HG03571 (cell line): ENCODE measurements around the gene SMAD7.
A peak's percentile ranks its signal among the peaks of the same experiment; 100 is the strongest.

ENCODE experiments used
- ATAC-seq: cut with Tn5 transposase; IDR thresholded peaks from one replicate; pipeline ENCODE4 v1.9.1; 2021; ENCODE audit not compliant: unreplicated experiment

Gene SMAD7

GRCh38 chr18:48931680-48932461, 18.9 kb downstream of the SMAD7 start:
- ATAC-seq = no peak

GRCh38 chr18:48930926-48931325, 19.8 kb downstream of the SMAD7 start:
- no peak for ATAC-seq

DNA sequence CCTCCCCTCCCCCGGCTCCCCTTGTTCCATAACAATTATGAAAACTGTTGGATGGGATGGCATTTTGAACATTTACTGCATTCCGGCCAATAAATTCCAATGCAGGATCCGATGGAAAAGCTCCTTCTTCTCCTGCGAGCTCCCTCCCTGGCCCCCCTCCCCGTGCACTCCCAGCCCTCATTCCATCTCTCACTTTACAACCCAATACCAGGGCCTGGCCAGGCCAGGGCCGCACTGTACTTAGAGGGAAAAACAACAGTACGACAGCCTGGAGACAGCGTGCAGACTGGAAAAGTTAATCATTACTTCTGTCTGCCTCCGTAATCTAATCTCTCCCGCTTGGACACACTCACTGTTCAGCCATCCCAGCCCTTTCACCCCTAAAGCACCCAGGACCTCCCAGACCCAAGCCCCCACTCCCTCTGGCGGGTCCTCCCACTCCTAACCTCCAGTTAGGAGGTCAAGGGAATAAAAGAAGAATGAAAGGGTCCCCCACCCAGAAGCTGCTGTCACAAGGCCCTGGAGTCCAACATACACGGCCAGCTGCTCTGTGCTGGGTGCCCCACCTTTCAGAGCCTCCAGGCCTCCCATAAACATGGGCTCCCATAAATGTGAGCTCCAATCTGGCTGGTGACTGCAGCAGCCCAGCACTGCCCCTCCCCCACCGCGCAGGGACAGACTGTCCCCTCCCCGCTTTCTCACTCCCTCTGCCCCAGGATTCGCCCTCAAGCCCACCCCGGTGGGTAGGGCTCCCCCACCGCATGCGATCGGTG, 20.6 kb downstream of the SMAD7 start:
- ATAC-seq = no peak

DNA sequence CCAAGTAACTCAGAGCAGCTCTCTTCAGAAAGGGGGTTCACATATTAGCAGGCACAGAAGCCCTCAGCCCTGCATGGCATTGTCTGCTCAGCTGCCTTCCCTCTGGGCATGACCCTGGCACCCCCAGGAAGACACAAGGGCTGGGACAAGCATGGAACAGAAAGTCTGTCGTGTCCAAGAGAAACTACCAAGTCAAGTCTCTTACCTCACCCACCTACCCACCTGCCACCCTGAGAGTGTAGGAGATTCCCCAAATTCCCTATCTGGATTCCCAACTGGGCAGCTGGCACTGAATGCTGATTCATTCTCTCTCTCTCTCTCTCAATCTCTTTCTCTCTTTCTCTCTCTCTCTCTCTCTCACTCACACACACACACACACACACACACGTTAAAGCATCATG, 21.6 kb downstream of the SMAD7 start:
- no peak for ATAC-seq

DNA sequence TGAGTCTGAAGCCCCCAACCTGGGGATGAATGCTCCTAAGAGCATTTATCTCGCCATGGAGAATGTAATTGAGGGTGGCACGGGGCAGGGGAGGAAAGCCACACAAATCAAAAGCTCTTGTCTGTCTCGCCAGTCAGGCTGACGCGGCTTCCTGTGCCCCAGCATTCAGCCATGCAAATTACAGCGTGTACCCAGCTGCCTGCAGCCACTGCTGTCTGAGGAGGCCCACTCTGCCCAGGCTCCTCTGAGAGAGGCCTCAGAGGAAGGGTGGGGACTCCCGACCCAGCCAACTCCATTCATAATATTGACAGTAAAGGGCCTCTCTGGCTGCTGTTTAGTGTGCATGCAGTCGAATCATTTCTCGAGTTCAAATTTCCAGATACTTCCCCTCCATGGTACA, 22.0 kb downstream of the SMAD7 start:
- ATAC-seq = peak; percentile 49

GRCh38 chr18:48927286-48928080, 23.3 kb downstream of the SMAD7 start:
- no peak for ATAC-seq

DNA sequence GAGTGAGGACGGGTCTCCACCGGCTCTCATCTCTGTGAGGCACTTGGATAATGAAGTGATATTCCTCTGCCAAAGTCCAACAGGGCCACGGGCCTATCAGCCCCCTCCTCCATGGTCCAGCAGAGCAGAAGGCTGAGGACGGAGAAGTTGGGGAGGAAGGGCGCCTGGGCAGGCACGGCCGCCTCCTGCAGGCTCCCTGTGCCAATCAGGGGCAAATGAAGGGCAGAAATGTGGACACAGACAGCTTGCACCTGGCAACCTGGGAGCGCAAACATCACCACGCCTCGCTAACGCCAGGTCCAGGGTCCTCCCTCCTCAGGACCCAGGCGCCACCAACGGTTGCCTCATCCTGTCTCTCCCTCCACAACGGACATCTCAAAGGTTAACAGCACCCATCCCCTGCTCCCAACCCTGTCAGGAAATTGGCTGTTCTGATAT, 24.3 kb downstream of the SMAD7 start:
- no peak for ATAC-seq

DNA sequence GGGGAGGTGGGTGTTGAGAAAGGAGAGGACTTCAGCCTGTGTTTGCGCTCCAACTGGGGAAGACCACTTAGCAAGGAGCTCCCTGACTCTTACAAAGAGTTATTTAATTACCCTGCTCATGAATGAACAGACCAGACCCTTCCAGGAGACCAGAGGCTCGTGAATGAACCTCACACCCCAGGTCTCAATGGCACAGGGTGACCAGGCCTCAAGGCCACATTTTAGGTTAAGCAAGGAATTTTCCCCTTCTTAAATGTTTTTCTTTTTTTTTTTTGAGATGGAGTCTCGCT, 25.3 kb downstream of the SMAD7 start:
- ATAC-seq = no peak

DNA sequence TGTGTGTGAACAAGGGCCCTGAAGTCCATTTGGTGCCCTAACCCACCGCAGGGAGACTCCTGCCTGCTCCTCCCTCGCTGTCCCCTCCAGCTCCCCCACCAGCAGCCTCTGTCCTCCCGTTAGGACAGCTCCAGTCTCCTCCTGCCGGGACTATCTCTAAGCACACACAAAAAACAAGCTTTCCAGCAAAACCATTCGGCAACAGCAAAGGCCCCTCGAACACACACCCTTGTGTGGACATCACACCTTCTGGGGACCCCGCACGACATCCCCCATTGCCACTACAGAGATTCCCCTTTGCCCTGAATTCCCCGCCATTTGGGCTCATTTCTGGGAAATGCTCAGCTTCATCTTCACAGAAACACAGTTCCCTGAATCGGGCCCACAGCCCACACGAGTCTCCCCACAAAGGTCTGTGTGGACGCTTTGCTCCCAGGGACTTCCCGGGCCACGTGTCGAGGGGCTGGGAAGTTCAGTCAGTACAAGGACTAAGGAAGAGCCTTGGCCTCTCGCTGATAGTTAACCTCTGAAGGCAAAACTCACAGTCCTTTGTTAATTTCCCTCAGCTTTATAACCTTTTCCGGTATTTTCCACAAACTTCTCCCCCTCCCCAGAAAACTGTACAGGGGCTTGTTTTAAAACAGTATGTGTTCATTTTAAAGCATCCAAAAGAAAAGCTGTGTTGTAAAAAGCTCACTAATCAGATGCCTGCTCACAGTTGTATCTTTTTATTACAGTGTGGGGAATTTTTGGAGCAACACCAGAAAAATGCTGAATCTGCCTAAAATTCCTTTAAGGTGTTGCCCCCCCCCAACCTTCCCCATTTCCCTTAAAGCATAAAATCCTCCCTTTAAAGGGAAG, 25.9 kb downstream of the SMAD7 start:
- no peak for ATAC-seq

GRCh38 chr18:48923746-48924629, 26.8 kb downstream of the SMAD7 start:
- no peak for ATAC-seq

DNA sequence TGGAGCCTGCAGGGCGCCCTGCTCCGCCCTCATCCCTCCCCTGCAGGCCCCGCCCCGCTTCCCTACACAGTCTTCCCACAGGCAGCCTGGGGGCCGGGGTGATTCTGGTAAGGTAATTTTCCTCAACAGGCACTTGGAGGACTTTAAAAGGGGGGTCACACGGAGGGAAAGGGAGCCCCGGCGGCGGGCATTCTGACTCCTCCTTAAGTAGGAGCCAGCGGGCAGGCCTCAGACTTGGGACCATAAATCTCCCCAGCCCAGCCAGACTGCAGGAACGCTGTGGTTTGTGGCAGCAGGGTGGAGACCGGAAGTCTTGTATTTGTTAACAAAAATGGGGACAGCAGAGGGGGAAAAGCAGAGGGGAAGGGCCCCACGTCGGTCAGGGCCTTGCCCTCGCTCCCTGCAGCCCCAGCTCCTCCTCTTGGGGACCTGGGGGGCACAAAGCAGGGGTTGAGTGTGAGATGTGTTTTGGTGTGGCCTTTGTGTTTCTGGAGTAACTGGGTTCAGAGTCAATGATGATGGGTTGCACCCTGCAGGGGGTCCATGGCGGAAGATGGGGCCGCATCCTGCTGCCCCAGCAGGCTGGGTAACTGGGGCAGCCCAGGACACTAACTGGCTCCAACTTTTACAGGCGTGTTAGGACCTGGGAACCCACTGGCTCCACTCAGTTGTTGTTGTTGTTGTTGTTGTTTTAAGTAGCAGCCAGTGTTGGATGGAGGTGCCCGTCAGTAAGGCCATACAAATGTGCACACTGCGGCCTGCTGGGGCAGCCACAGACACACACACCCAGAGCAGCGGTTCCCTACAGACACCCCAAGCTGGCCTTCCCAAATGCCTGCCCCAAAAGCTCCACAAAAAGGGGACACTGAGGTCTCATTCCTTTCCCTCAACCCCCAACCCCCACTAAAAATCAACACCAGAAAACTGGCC, 27.7 kb downstream of the SMAD7 start:
- no peak for ATAC-seq

DNA sequence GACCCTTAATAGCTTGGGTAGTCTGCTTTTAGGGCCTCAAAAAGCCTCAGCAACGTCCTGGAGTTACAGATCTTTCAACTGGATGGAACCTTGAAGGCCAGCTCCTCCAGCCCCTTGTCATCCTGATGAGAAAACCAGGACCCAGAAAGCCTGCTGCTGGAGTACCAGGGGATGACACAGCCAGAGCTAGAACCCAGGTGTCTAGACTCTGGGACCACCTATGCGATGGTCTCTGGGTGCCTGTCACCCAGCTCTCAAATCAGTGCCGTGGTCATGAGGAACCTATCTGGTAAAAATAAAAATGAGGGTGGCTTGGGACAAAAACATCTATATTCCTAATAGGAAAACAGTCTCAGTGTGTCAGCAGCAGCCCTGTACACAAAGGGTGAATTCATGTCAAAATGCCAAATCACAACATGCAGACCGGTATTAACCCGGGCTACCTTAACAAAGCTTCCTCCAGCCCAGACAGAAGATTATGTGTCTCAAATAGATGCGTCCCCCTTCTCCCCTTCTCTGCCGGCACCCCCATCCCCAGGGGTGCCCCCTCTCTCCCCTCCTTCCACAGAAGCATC, 28.5 kb downstream of the SMAD7 start:
- ATAC-seq = no peak

DNA sequence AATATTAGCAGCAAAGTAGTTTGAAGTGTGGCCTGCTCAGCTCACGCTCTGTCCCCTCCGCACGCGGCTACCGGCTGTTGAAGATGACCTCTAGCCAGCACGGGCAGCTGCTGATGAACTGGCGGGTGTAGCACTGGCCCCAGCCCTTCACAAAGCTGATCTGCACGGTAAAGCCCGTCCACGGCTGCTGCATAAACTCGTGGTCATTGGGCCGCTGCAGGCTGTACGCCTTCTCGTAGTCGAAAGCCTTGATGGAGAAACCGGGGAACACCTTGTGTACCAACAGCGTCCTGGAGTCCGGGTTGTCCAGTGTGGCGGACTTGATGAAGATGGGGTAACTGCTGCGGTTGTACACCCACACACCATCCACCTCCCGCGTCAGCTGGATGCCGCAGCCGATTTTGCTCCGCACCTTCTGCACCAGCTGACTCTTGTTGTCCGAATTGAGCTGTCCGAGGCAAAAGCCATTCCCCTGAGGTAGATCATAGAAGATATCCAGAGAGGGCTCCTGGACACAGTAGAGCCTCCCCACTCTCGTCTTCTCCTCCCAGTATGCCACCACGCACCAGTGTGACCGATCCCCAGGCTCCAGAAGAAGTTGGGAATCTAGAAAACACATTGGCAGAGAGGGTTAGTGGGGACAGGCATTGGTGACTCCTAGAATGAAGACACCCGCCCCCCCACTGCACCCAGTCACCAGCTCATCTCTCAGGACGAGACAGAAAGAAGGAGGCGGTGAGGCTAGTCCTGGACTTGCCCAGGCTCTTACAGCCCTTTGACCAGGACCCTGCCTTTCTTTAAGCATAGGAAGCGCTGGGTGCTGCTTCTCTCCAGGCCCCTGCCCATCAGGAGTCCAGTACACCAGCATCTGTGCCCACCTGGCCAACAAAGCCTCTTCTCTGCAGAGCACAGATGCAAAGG, 29.2 kb downstream of the SMAD7 start:
- ATAC-seq = no peak

GRCh38 chr18:48920408-48921038, 30.2 kb downstream of the SMAD7 start:
- no peak for ATAC-seq

- no peak for ATAC-seq
Observed at GRCh38 chr18:48919547-48919946, 31.2 kb downstream of the SMAD7 start.

GRCh38 chr18:48918660-48919456, 31.9 kb downstream of the SMAD7 start:
- no peak for ATAC-seq
